HG03066 (cell line): ENCODE data around the gene PNRC2.
"Not testable (repeated sequence)": the region's sequence is repeated elsewhere in the genome, so short reads cannot be mapped to it uniquely, and the experiment has no call there.

Experiments
- ATAC-seq: cut with Tn5 transposase; IDR thresholded peaks from one replicate; pipeline ENCODE4 v1.9.1; 2021; ENCODE audit warnings: low read depth; ENCODE audit not compliant: unreplicated experiment

The PNRC2 gene

DNA sequence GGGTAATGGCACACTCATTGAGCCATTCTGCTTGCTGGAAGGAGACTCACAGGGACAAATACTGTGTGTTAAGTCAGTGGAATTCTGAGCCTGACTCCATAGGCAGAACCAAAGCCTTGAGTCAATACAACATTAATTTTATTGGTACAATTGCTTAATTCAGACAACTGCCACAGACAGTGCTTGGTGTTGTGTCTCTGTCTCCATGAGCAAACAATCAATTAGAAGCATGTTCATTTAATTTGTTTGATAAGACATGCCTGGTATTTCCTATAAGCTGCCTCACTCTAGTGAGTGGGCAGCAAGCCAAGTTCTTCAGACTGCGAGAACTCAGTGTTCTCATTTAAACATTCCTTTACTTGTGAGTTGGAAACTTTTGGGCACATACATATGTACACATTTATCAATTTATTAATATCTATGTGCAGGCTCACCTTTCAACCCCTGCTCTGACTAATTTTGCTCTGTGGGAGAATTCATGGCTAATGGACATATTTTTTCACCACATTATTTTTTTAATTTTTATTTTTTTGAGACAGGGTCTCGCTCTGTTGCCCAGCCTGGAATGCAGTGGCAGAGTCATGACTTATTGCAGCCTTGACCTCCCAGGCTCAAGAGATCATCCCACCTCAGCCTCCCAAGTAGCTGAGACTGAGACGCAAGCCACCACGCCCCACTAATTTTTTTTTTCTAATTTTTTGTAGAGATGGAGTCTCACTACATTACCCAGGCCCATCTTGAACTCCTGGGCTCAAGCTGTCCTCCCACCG, 25.0 kb downstream of the PNRC2 start:
- no peak for ATAC-seq

DNA sequence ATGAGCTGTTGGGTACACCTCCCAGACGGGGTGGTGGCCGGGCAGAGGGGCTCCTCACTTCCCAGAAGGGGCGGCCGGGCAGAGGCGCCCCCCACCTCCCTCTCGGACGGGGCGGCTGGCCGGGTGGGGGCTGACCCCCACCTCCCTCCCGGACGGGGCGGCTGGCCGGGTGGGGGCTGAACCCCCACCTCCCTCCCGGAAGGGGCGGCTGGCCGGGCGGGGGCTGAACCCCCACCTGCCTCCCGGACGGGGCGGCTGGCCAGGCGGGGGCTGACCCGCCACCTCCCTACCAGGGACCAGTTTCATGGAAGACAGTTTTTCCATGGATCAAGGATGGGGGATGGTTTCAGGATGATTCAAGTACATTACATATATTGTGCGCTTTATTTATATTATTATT, 27.4 kb downstream of the PNRC2 start:
- not testable (repeated sequence) for ATAC-seq

DNA sequence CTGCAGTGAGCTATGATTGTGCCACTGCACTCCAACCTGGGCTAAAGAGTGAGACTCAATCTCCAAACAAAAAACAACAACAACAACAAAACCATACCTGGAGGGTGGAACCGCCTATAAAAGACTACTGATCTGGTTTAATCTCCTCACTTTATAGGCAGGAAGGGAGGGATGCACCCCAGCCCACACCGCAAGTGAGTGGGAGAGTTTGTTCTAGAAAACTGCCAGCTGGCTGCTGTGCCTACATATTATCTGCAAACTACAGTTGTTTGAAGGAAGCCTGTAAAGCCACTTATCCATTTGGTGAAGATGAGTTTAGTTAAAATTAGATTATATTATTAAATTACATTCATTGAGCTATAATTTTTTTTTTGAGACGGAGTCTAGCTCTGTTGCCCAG, 29.6 kb downstream of the PNRC2 start:
- ATAC-seq: no peak

DNA sequence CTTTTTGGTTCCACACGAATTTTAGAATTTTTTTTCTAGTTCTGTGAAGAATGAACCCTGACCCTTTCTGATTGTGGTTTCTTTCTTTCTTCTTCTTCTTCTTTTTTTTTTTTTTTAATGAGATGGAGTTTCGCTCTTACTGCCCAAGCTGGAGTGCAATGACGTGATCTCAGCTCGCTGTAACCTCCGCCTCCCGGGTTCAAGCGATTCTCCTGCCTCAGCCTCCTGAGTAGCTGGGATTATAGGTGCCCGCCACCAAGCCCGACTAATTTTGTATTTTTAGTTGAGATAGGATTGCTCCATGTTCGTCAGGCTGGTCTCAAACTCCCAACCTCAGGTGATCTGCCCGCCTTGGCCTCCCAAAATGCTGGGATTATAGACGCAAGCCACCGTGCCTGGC, 32.4 kb downstream of the PNRC2 start:
- ATAC-seq: not testable (repeated sequence)

DNA sequence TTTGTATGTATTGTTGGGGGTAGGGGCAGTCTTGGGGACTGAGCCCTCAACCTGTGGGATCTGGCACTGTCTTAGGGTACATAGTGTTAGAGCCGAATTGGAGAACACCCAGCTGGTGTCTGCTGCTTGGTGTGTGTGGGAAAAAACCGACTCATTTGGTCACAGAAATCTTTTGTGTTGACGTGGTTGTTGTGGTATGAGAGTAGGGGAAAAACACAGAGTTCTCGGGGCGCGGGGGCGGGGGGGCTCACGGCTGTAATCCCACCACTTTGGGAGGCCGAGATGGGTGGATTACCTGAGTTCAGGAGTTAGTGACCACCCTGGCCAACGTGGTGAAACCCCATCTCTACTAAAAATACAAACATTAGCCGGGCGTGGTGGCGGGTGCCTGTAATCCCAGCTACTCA, 35.8 kb downstream of the PNRC2 start:
- ATAC-seq: no peak

DNA sequence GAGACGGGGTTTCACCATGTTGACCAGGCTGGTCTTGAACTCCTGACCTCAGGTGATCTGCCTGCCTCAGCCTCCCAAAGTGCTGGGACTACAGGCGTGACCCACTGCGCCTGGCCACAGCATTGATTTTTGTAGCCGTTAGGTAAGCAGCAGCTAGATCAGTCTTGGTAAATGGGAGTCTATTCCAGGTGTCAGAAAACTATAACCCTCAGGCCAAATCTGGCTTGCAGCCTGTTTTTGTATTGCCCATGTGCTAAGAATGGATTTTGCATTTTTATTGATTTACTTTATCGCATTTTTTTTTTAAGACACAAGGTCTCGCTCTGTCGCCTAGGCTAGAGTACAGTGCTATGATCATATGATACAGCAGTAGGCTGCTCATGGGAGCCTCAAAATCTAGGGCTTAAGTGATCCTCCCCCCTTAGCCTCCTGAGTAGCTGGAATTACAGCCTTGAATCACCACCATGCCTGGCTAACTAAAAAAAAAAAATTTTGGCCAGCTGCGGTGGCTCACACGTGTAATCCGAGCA, 37.1 kb downstream of the PNRC2 start:
- ATAC-seq: no peak

DNA sequence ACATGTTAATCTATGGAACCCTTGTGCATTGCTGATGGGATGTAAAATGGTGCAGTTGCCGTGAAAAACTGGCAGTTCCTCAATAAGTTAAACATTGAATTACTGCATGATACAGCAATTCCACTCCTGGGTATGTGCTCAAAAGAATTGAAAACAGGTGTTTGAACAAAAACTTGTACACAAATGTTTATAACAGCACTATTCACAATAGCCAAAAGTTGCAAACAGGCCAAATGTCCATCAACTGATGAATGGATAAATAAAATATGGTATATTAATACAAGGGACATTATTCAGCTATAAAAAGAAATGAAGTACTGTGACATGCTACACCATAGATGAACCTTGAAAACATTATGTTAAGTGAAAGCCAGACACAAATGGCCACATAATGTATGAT, 38.2 kb downstream of the PNRC2 start:
- no peak for ATAC-seq

DNA sequence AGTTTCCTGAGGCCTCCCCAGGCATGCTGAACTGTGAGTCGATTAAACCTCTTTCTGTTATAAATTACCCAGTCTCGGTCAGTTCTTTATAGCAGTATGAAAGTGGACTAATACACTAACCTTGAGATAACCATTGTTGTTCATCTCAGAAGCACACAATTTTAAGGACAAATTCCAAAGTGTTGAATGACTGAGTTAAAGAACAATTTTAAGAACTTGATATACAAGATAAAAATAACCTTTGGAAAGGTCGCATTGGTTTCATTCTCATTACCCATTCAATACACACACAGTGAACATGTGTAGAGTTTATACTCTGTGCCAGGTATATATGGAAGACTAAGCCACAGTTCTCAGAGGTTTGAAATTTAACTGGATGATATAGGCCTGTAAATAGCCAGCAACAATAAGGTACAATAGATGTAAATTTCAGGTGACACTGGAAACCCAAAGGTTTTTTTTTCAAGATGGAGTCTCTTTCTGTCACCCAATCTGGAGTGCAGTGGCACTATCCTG, 39.6 kb downstream of the PNRC2 start:
- no peak for ATAC-seq

DNA sequence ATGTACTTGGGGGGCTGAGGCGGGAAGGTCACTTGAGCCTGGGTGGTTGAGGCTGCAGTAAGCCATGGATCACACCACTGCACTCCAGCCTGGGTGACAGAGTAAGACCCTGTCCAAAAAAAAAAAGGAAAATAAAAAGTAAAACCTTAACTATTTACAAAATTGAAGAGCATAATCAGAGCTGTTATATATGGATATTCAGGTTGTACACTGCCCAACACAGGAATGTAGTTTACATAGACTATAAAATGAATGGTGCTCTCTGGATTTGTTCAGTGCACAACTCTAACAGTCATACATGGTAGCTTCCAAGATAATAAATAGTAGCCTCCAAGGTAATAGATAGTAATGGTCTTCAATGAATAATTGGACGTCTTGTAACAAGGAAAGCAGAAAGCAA, 43.1 kb downstream of the PNRC2 start:
- no peak for ATAC-seq

DNA sequence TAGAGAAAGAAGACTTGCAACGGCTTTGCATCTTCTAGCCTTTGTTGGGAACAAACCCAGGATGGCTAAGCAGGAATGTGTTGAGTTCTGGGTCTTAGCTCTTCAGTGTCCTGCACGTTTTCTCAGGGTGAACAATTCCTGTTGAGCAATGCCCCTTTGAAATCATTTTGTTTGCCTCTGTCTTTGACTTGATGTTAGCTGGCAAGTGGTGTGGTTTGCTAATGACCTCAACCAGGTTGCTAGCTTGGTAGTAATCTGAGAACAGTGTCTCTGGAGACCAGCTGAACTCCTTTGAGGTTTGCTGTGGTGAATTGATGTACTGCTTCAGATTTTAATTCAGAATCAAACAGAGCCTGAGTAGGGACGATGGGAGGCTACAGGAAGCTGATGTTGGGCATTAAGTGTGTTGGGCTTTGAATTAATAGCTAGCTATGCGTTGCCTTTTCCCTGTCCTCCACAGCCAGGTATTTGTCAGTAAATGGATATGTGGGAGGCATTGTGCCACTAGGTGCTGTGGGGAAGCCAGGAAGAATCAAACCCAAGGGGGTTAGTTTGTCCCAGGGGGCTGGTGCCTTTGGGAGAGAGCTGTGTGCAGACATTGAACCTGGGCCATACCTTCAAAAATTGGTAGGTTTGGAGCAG, 43.8 kb downstream of the PNRC2 start:
- no peak for ATAC-seq

DNA sequence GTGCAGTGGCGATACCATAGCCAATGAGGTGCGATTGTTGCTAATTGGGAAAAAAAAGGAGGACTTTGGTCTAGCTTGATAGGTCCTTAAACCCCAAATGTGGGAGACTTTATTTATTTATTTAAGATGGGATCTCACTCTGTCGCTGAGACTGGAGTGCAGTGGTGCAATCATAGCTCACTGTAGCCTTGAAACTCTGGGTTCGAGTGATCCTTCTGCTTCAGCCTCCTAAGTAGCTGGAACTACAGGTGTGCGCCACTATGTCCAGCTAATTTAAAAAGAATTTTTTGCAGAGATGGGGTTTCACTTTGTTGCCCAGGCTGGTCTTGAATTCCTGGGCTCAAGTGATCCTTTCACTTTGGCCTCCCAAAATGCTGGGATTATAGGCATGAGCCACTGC, 44.5 kb downstream of the PNRC2 start:
- no peak for ATAC-seq

DNA sequence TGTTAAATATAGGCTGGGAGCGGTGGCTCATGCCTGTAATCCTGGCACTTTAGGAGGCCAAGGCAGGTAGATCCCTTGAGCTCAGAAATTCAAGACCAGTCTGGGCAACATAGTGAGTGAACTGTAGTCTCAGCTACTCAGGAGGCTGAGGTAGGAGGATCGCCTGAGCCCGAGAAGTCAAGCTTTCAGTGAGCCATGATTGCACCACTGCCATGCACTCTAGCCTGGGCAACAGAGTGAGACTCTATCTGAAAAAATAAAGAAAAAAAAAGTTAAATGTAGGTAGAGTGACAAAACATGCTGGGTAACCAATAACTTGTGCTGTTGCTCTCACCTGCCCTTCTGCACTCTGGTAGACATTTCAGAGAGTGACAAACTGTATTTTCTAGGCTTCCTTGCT, 45.5 kb downstream of the PNRC2 start:
- no peak for ATAC-seq

DNA sequence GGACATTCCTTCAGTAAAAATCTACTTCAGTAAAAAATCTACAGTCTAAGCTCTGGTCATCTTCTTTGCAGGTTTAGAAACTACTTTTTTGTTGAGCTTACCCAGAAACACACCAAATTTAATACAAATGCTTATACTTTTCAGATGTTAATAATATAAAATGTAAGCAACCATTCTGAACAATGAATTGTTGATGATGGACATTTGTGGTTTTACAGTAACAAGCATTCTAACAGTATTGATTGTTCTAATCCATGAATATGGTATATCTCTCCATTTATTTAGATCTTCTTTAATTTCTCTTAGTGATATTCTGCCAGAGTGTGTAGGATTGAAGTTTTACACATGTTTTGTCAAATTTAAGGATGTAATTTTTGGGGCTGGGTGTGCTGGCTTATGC, 47.5 kb downstream of the PNRC2 start:
- no peak for ATAC-seq

DNA sequence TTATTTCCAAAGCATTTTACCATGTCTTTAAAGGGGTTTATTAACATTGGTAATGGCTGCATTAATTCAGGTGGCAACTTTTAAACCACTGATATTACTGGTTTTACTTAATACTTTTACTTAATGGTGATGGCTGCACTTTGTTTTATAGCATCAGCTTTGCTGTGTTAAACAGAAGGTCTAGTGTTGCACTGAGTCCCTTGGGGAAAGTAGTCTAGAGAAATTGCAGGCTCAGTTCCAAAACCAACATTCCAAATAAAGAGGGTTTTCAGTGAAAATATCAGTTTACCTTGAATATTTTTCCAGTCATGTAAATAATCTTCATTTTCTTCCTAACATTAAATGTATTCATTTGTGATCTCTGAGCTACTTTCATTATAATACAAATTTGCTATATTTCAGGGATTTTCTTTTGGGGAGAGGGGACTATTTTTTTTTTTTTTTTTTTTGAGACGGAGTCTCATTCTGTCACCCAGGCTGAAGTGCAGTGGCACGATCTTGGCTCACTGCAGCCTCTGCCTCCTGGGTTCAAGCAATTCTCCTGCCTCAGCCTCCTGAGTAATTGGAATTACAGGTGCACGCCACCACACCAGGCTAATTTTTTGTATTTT, 49.1 kb downstream of the PNRC2 start:
- not testable (repeated sequence) for ATAC-seq

DNA sequence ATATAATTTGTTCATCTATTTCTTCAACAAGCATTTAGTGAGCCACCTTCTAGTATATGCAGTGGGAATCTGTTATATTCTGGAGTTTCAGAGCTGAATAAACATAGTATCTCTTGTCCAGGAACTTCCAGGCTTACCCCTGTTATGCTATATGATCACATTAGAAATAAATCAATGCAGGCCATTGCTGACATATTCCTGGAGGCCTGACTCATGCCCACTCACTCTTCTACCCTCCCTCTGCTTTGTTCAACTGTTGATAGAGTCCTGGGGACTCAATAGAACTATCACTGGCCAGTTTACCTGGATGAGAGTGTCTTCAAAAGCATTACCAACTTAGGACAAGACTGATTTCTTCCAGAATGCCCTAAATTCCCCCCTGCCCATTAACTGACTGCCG, 49.8 kb downstream of the PNRC2 start:
- no peak for ATAC-seq

DNA sequence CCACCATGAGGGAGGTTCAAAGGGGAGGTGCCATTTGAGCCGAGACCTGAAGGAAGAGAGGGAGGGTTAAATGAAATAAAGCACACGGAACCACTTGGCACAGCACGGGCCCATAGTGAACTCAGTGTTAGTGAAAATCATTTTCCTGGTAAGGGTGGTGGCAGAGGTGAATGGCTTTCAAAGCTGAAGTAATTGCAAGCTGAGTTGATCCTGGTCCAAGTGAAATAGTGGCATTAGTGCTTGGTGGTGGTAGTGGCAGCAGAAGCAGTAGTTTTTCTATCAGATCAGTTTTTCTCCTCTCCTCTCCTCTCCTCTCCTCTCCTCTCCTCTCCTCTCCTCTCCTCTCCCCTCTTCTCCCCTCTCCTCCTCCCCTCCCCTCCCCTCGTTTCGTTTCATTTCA, 51.0 kb downstream of the PNRC2 start:
- ATAC-seq: no peak

DNA sequence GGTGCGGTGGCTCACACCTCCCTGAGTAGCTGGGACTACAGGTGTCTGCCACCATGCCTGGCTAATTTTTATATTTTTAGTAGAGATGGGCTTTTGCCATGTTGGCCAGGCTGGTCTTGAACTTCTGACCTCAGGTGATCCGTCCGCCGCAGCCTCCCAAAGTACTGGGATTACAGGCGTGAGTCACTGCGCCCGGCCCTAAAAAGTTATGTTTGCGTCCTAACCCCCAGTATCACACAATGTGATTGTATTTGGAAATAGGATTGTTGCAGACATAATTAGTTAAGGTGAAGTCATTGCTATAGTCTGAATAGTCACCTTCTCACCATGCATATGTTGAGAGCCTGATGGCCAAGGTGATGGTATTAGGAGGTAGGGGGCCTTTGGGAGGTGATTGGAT, 53.2 kb downstream of the PNRC2 start:
- not testable (repeated sequence) for ATAC-seq
